Measurements from ENCODE around the gene XIST.

DNA sequence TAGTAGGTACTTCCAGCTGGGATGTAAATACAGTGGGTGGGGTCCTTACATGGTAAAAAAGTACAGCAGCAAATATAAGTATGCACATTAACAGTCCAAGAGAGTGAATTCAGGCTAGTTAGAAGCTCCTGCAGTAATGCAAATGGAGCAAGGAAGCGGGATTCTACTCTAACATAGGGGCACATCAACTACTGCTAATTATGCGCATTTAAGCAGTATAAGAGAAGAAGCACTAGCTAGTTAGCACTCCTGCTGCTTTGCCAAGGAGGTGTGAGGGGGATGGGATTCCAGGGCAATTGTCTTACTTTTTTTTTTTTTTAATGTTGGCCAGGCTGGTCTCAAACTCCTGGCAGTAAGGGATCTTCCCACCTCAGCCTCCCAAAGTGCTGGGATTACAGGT, 5.4 kb downstream of the XIST start:
- TF ChIP-seq, protein P1, sequence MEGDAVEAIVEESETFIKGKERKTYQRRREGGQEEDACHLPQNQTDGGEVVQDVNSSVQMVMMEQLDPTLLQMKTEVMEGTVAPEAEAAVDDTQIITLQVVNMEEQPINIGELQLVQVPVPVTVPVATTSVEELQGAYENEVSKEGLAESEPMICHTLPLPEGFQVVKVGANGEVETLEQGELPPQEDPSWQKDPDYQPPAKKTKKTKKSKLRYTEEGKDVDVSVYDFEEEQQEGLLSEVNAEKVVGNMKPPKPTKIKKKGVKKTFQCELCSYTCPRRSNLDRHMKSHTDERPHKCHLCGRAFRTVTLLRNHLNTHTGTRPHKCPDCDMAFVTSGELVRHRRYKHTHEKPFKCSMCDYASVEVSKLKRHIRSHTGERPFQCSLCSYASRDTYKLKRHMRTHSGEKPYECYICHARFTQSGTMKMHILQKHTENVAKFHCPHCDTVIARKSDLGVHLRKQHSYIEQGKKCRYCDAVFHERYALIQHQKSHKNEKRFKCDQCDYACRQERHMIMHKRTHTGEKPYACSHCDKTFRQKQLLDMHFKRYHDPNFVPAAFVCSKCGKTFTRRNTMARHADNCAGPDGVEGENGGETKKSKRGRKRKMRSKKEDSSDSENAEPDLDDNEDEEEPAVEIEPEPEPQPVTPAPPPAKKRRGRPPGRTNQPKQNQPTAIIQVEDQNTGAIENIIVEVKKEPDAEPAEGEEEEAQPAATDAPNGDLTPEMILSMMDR (IDR thresholded peaks at IDR 0.05): no peak
- TF ChIP-seq POLR2A (IDR thresholded peaks at IDR 0.05): no peak
- no peak for TF ChIP-seq POLR2AphosphoS5 (IDR thresholded peaks at IDR 0.05)
